IPS-15b (cell line): ENCODE data around the gene KIF13A.
"Not testable (repeated sequence)": the region's sequence is repeated elsewhere in the genome, so short reads cannot be mapped to it uniquely, and the experiment has no call there.

Experiments
- H3K27me3 ChIP-seq: one replicate; pipeline ENCODE4 v1.6.1; 2013; ENCODE audit warnings: low read length; ENCODE audit not compliant: control insufficient read depth, insufficient read depth
- H3K36me3 ChIP-seq: one replicate; pipeline ENCODE4 v1.6.1; 2013; ENCODE audit warnings: low read length; ENCODE audit not compliant: control insufficient read depth, insufficient read depth
- H3K4me1 ChIP-seq: one replicate; pipeline ENCODE4 v1.6.1; 2013; ENCODE audit warnings: mild to moderate bottlenecking, low read length; ENCODE audit not compliant: control insufficient read depth, insufficient read depth
- H3K4me3 ChIP-seq: one replicate; pipeline ENCODE4 v1.5.1; 2013; ENCODE audit warnings: low read depth, low read length
- H3K9ac ChIP-seq: one replicate; pipeline ENCODE4 v1.6.1; 2013; ENCODE audit warnings: low read depth, mild to moderate bottlenecking, low read length
- H3K9me3 ChIP-seq: one replicate; pipeline ENCODE4 v1.6.1; 2013; ENCODE audit warnings: mild to moderate bottlenecking, low read length; ENCODE audit not compliant: control insufficient read depth, insufficient read depth

Gene KIF13A

DNA sequence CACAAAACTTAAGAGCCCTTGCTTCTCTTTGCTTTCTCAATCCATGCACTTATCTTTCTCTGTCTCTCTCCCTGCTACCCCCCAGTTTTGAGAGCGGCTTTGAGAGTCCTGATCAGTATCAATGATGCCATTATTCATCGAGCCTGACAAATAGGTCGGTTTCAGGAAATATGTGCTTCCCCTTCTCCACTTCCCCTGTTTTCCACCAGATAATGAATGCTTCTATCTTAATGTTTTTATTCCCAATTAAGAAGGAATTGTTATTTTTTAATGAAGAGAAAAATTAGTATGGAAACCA, 117.7 kb downstream of the KIF13A start:
- Histone ChIP-seq H3K4me1 (peaks cover 3% of the 10 kb centered on the region), H3K9ac (no peak overlapping the region), H3K36me3 (no peaks in the 10 kb centered on the region), H3K4me3 (no peak overlapping the region), H3K27me3 (no peaks in the 10 kb centered on the region), H3K9me3 (no peaks in the 10 kb centered on the region)

DNA sequence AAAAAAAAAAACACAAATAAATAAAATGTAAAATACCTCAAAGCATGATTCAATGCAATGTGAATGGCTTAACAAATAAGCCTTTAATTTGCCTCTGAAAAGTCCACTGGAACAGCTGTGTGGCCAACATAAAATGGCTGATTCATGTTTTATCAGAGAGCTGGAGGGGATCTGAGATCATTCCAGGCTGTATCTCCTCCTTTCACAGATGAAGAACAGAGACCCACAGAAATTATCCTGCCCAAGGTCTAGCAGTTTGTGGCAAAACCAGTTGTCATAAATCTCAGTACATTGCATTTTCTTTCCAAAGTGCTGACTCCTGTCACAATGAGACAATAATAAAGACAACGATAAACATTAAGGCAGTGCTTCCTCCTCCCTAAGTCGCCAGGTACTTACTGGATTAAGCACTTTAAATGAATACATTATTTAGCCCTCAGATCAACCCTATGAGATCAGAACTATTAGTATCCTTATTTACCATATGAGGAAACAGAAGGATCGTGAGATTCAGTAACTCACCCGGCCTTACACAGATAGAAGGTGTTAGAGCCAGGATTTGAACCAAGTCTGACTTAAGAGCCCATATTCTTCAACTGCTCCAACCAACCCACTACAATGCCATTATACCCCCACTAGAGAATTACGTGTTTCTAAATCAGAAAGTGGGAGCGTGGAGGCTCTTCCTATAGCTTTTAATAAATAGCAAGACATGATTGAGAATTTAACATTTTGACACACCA, 118.3 kb downstream of the KIF13A start:
- Histone ChIP-seq H3K4me1 (peaks cover 3% of the 10 kb centered on the region), H3K36me3 (no peaks in the 10 kb centered on the region), H3K9ac (no peak overlapping the region), H3K9me3 (no peaks in the 10 kb centered on the region), H3K27me3 (no peaks in the 10 kb centered on the region), H3K4me3 (no peak overlapping the region)

DNA sequence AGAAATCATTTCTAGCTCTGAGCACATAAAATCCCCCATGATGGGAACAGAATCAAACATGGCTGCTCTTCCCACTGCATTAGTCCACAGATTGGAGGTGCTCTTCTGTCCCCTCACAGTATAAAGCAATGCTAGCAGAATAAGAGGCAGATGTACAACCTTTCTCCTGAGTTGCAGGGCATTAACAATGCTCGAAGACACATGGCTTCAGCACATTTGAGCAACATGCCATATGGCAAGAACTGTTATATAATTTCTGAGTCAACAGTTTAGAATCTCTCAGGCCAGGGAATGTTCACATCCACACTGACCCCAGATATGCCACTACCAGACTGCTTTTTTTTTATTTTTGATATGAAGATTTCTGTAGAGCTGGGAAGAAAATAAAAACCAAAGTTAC, 119.6 kb downstream of the KIF13A start:
- H3K4me1 ChIP-seq, result peaks cover 3% of the 10 kb centered on the region
- H3K36me3 ChIP-seq, result no peaks in the 10 kb centered on the region
- no peaks in the 10 kb centered on the region for H3K27me3 ChIP-seq
- no peaks in the 10 kb centered on the region for H3K9me3 ChIP-seq
- H3K4me3 ChIP-seq, result no peak overlapping the region
- no peak overlapping the region for H3K9ac ChIP-seq

GRCh38 chr6:17866876-17867444, 120.5 kb downstream of the KIF13A start:
- Histone ChIP-seq H3K36me3 (no peaks in the 10 kb centered on the region), H3K4me3 (no peak overlapping the region), H3K9ac (no peak overlapping the region), H3K9me3 (no peaks in the 10 kb centered on the region), H3K4me1 (peaks cover 3% of the 10 kb centered on the region), H3K27me3 (no peaks in the 10 kb centered on the region)

DNA sequence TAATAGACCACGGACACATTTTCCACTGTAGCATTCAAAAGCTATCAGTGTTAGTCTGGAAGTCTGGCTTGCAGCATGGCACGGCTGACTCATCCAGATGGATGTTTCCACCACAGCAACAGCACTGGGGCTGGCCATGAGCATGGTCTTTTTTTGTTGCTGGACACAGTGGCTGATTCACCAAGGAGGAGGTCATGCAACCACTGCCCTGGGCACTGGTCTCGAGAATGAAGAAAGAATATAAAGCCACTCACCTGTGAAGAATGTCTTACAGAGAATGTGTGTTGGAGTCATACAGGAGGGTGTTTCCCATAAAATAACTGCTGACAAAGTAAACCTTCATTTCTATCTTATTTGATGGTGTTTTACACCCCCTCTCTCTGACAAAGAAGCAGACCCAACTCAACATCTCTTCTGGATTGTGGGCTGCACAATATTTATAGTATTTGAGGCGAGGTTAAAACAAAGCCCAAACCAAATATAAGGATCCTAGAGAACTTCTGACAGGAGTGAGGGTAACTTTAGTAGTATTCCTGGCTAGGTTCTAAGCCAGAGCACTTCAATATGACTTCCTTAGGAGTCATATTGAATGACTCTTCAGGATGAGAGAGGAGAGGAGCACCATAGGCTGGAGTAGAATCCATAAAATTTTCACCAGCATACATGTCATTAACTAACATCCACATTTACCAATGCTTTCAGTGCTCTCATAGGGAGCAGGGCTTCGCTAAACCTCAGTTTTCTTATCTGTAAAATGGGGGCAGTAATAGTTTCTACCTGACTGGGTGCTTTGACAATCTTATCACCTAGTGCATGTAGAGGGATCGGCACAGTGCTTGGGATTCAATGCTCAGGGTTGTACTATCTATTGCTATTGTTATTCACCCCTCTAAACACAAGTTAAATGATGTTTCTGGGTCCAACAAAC, 121.4 kb downstream of the KIF13A start:
- no peak overlapping the region for H3K9ac ChIP-seq
- no peaks in the 10 kb centered on the region for H3K36me3 ChIP-seq
- H3K27me3 ChIP-seq, result no peaks in the 10 kb centered on the region
- H3K9me3 ChIP-seq, result no peaks in the 10 kb centered on the region
- H3K4me1 ChIP-seq, result peaks cover 3% of the 10 kb centered on the region
- no peak overlapping the region for H3K4me3 ChIP-seq

- H3K4me3 ChIP-seq, result no peak overlapping the region
- no peaks in the 10 kb centered on the region for H3K9me3 ChIP-seq
- no peak overlapping the region for H3K9ac ChIP-seq
- no peaks in the 10 kb centered on the region for H3K36me3 ChIP-seq
- no peaks in the 10 kb centered on the region for H3K27me3 ChIP-seq
- H3K4me1 ChIP-seq, result peaks cover 3% of the 10 kb centered on the region
Observed at GRCh38 chr6:17865243-17865642, 122.2 kb downstream of the KIF13A start.

- Histone ChIP-seq H3K9ac (no peak overlapping the region), H3K4me3 (no peak overlapping the region), H3K9me3 (no peaks in the 10 kb centered on the region), H3K36me3 (no peaks in the 10 kb centered on the region), H3K27me3 (no peaks in the 10 kb centered on the region), H3K4me1 (peaks cover under 1% of the 10 kb centered on the region)
Observed at GRCh38 chr6:17863901-17864754, 123.3 kb downstream of the KIF13A start.

DNA sequence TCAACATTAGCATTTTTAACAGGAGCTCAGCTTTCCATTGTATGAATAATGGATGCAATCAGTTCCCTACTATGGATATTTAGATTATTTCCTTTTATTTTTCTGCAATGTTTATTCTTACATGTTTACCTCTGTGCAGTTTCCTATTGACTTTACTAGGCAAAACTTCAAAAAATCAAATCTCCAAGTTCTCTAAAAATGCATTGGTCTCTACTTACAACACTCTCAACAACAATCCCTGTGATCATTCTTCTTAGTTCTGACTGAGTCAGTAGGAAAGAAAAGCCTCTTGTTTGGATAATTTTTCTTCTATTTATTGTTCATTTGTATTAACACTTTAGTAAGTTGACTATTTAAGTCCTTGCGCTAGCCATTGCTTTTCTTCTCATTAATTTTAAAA, 126.1 kb downstream of the KIF13A start:
- Histone ChIP-seq H3K9me3 (no peaks in the 10 kb centered on the region), H3K9ac (no peak overlapping the region), H3K4me3 (no peak overlapping the region), H3K36me3 (no peaks in the 10 kb centered on the region), H3K27me3 (no peaks in the 10 kb centered on the region), H3K4me1 (no peaks in the 10 kb centered on the region)

GRCh38 chr6:17859846-17860245, 127.6 kb downstream of the KIF13A start:
- H3K9ac ChIP-seq, result no peak overlapping the region
- no peaks in the 10 kb centered on the region for H3K9me3 ChIP-seq
- no peaks in the 10 kb centered on the region for H3K27me3 ChIP-seq
- no peak overlapping the region for H3K4me3 ChIP-seq
- H3K36me3 ChIP-seq, result no peaks in the 10 kb centered on the region
- H3K4me1 ChIP-seq, result no peaks in the 10 kb centered on the region

DNA sequence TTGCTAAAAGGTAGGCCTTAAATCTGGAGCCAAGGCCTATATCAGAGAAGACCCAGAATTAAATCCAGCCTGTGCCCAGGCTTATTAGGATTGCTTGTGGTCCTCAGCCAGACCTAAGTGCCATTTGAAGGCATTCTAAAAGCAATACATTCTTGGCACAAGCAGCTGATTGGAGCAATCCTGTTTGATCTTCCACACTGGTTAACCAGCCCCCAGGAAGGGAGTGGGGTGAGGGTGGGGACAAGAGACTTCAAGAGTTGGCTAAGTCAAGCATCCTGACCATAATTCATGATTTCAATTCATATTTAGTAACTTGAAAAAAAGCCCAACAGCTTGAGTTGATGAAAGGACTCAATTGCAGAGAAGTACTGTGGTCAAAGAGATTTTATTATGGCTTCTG, 128.9 kb downstream of the KIF13A start:
- Histone ChIP-seq H3K4me3 (no peak overlapping the region), H3K9me3 (no peaks in the 10 kb centered on the region), H3K27me3 (no peaks in the 10 kb centered on the region), H3K9ac (no peak overlapping the region), H3K4me1 (no peaks in the 10 kb centered on the region), H3K36me3 (no peaks in the 10 kb centered on the region)

GRCh38 chr6:17857188-17857587, 130.2 kb downstream of the KIF13A start:
- H3K9ac ChIP-seq, H3K36me3 ChIP-seq, H3K27me3 ChIP-seq, H3K9me3 ChIP-seq, H3K4me1 ChIP-seq, H3K4me3 ChIP-seq: not testable (repeated sequence)
